BLaER1 treated with 17β-estradiol and CSF1 and Interleukin-3, amounts not matched to agents 10 nM and 100 nM (cell line): ENCODE results near the gene LTBP2.

Experiments
- H3K27ac ChIP-seq, 11 experiments: shearing (Covaris generic); formaldehyde crosslinking; 2 replicates each; pipeline ENCODE4 v1.8.1; 2022
- H3K27me3 ChIP-seq, 11 experiments: shearing (Covaris generic); formaldehyde crosslinking; 2 replicates each; pipeline ENCODE4 v1.8.1; 2022
- H3K36me3 ChIP-seq, 11 experiments: shearing (Covaris generic); formaldehyde crosslinking; 2 replicates each; pipeline ENCODE4 v1.8.1; 2022
- H3K4me1 ChIP-seq, 10 experiments: shearing (Covaris generic); formaldehyde crosslinking; 2 replicates each; pipeline ENCODE4 v1.8.1; 2022
- H3K4me2 ChIP-seq, 11 experiments: shearing (Covaris generic); formaldehyde crosslinking; 2 replicates each; pipeline ENCODE4 v1.8.1; 2022
- H3K4me3 ChIP-seq, 10 experiments: shearing (Covaris generic); formaldehyde crosslinking; 2 replicates each; pipeline ENCODE4 v1.8.1; 2022
- H3K9ac ChIP-seq, 11 experiments: shearing (Covaris generic); formaldehyde crosslinking; 2 replicates each; pipeline ENCODE4 v1.8.1; 2022
- H3K9me3 ChIP-seq, 11 experiments: shearing (Covaris generic); formaldehyde crosslinking; replicated peaks in 1 of 11; 2 replicates each; pipeline ENCODE4 v1.8.1; 2022
- H4K20me1 ChIP-seq, 11 experiments: shearing (Covaris generic); formaldehyde crosslinking; 2 replicates each; pipeline ENCODE4 v1.8.1; 2022
- Cebpa-rat ChIP-seq, 11 experiments: shearing (Covaris generic); IDR thresholded peaks; 2 replicates each; pipeline ENCODE4 v1.8.1; 2022

The LTBP2 gene

GRCh38 chr14:74566174-74567141 lies 45.6 kb downstream of the LTBP2 start:
- H3K4me3 ChIP-seq = no peak overlapping the region
- no peaks in the 10 kb centered on the region for H3K36me3 ChIP-seq
- H3K9ac ChIP-seq = peak overlapping the region in 1 of 11 experiments; percentile 48; a peak in 1 of 22 replicates
- peak overlapping the region in 5 of 11 experiments; percentile 6 to 47 (median 43); a peak in 6 of 22 replicates for H3K27ac ChIP-seq
- H3K9me3 ChIP-seq = no peaks in the 10 kb centered on the region
- no peaks in the 10 kb centered on the region for H3K27me3 ChIP-seq
- peak overlapping the region in 3 of 11 experiments; percentile 36 to 53 (median 39); a peak in 4 of 22 replicates for H3K4me2 ChIP-seq
- TF ChIP-seq Cebpa-rat (IDR thresholded peaks at IDR 0.05) = no peak
- H3K4me1 ChIP-seq = peaks cover 1 to 63% (median 21%) of the 10 kb centered on the region in 10 experiments; a peak in 19 of 20 replicates
- no peaks in the 10 kb centered on the region for H4K20me1 ChIP-seq

- TF ChIP-seq Cebpa-rat (IDR thresholded peaks at IDR 0.05) = no peak
- Histone ChIP-seq H3K4me1 (peaks cover 0 to 36% (median 0%) of the 10 kb centered on the region in 10 experiments; a peak in 7 of 20 replicates), H3K36me3 (no peaks in the 10 kb centered on the region), H3K27me3 (no peaks in the 10 kb centered on the region), H3K9me3 (no peaks in the 10 kb centered on the region), H3K4me2 (no peak overlapping the region), H3K9ac (no peak overlapping the region), H3K4me3 (no peak overlapping the region), H4K20me1 (no peaks in the 10 kb centered on the region), H3K27ac (no peak overlapping the region)
These were observed 48.4 kb downstream of the LTBP2 start for GRCh38 chr14:74563586-74564159.

- no peaks in the 10 kb centered on the region for H3K27me3 ChIP-seq
- no peak overlapping the region for H3K27ac ChIP-seq
- no peak overlapping the region for H3K4me2 ChIP-seq
- H3K9me3 ChIP-seq = no peaks in the 10 kb centered on the region
- H3K4me1 ChIP-seq = peaks cover 0 to 32% (median 0%) of the 10 kb centered on the region in 10 experiments; a peak in 7 of 20 replicates
- no peaks in the 10 kb centered on the region for H3K36me3 ChIP-seq
- H3K4me3 ChIP-seq = no peak overlapping the region
- no peak overlapping the region for H3K9ac ChIP-seq
- TF ChIP-seq Cebpa-rat (IDR thresholded peaks at IDR 0.05) = no peak
- no peaks in the 10 kb centered on the region for H4K20me1 ChIP-seq
These were observed 48.8 kb downstream of the LTBP2 start for GRCh38 chr14:74563233-74563585.

GRCh38 chr14:74562515-74563232 lies 49.4 kb downstream of the LTBP2 start:
- Histone ChIP-seq H3K4me3 (no peak overlapping the region), H3K4me1 (peaks cover 0 to 26% (median 0%) of the 10 kb centered on the region in 10 experiments; a peak in 6 of 20 replicates), H3K9me3 (no peaks in the 10 kb centered on the region), H3K36me3 (no peaks in the 10 kb centered on the region), H4K20me1 (no peaks in the 10 kb centered on the region), H3K4me2 (no peak overlapping the region), H3K9ac (no peak overlapping the region), H3K27ac (no peak overlapping the region), H3K27me3 (no peaks in the 10 kb centered on the region)
- TF ChIP-seq Cebpa-rat (IDR thresholded peaks at IDR 0.05) = no peak

GRCh38 chr14:74558655-74559054 lies 53.4 kb downstream of the LTBP2 start:
- H3K27me3 ChIP-seq = no peaks in the 10 kb centered on the region
- H3K9ac ChIP-seq = no peak overlapping the region
- TF ChIP-seq Cebpa-rat (IDR thresholded peaks at IDR 0.05) = no peak
- H3K4me3 ChIP-seq = no peak overlapping the region
- H3K9me3 ChIP-seq = no peaks in the 10 kb centered on the region
- no peak overlapping the region for H3K27ac ChIP-seq
- no peaks in the 10 kb centered on the region for H4K20me1 ChIP-seq
- no peaks in the 10 kb centered on the region for H3K36me3 ChIP-seq
- H3K4me2 ChIP-seq = no peak overlapping the region
- peaks cover 0 to 28% (median 10%) of the 10 kb centered on the region in 10 experiments; a peak in 12 of 20 replicates for H3K4me1 ChIP-seq

GRCh38 chr14:74557691-74558090 lies 54.3 kb downstream of the LTBP2 start:
- TF ChIP-seq Cebpa-rat (IDR thresholded peaks at IDR 0.05) = no peak
- Histone ChIP-seq H3K27ac (no peak overlapping the region), H3K4me3 (no peak overlapping the region)

GRCh38 chr14:74555476-74556050 lies 56.5 kb downstream of the LTBP2 start:
- TF ChIP-seq Cebpa-rat (IDR thresholded peaks at IDR 0.05) = no peak
- Histone ChIP-seq H4K20me1 (no peaks in the 10 kb centered on the region), H3K27ac (no peak overlapping the region)

More at GRCh38 chr14:74557691-74558090, 54.3 kb downstream of the LTBP2 start:
- H3K4me1 ChIP-seq = peaks cover 0 to 18% (median 11%) of the 10 kb centered on the region in 10 experiments; a peak in 13 of 20 replicates
- H3K4me2 ChIP-seq = no peak overlapping the region
- no peaks in the 10 kb centered on the region for H4K20me1 ChIP-seq
- H3K9me3 ChIP-seq = no peaks in the 10 kb centered on the region
- no peak overlapping the region for H3K9ac ChIP-seq
- no peaks in the 10 kb centered on the region for H3K27me3 ChIP-seq
- 0 out of 22 replicates have a peak, but pooled peaks cover 0 to 4% (median 0%) of the 10 kb centered on the region in 11 experiments for H3K36me3 ChIP-seq

GRCh38 chr14:74554742-74555362 lies 57.2 kb downstream of the LTBP2 start:
- no peak overlapping the region for H3K9ac ChIP-seq
- peaks cover 0 to 18% (median 12%) of the 10 kb centered on the region in 10 experiments; a peak in 13 of 20 replicates for H3K4me1 ChIP-seq
- no peak for TF ChIP-seq Cebpa-rat (IDR thresholded peaks at IDR 0.05)
- no peaks in the 10 kb centered on the region for H3K27me3 ChIP-seq
- peak overlapping the region in 8 of 11 experiments; percentile 4 to 74 (median 34); a peak in 11 of 22 replicates for H3K4me2 ChIP-seq
- no peaks in the 10 kb centered on the region for H3K9me3 ChIP-seq
- 0 out of 22 replicates have a peak, but pooled peaks cover 0 to 5% (median 0%) of the 10 kb centered on the region in 11 experiments for H3K36me3 ChIP-seq
- H3K27ac ChIP-seq = no peak overlapping the region
- no peak overlapping the region for H3K4me3 ChIP-seq
- H4K20me1 ChIP-seq = no peaks in the 10 kb centered on the region

More at GRCh38 chr14:74555476-74556050, 56.5 kb downstream of the LTBP2 start:
- H3K4me1 ChIP-seq = peaks cover 0 to 18% (median 12%) of the 10 kb centered on the region in 10 experiments; a peak in 13 of 20 replicates
- H3K9ac ChIP-seq = no peak overlapping the region
- H3K9me3 ChIP-seq = no peaks in the 10 kb centered on the region
- no peaks in the 10 kb centered on the region for H3K27me3 ChIP-seq
- H3K4me2 ChIP-seq = peak overlapping the region in 5 of 11 experiments; percentile 18 to 74 (median 58); a peak in 7 of 22 replicates
- H3K4me3 ChIP-seq = no peak overlapping the region
- H3K36me3 ChIP-seq = 0 out of 22 replicates have a peak, but pooled peaks cover 0 to 5% (median 0%) of the 10 kb centered on the region in 11 experiments
